Choroid plexus epithelial cell (primary cell): ENCODE measurements around the gene FZR1.

ENCODE experiments used
- DNase-seq: peaks from one replicate; pipeline ENCODE4 v3.0.0-alpha.2; 2010; ENCODE audit warnings: low read depth
- H3K4me3 ChIP-seq: 2 replicates; pipeline ENCODE4 v1.5.1; 2011; ENCODE audit warnings: low read depth, mild to moderate bottlenecking, control low read depth, low read length, moderate library complexity
- TF ChIP-seq, protein P1 (sequence below): conservative IDR thresholded peaks from 2 replicates; pipeline ENCODE4 v1.5.1; 2011; ENCODE audit warnings: low read depth, mild to moderate bottlenecking, control low read depth, inconsistent platforms, low read length, moderate library complexity

The FZR1 gene

DNA sequence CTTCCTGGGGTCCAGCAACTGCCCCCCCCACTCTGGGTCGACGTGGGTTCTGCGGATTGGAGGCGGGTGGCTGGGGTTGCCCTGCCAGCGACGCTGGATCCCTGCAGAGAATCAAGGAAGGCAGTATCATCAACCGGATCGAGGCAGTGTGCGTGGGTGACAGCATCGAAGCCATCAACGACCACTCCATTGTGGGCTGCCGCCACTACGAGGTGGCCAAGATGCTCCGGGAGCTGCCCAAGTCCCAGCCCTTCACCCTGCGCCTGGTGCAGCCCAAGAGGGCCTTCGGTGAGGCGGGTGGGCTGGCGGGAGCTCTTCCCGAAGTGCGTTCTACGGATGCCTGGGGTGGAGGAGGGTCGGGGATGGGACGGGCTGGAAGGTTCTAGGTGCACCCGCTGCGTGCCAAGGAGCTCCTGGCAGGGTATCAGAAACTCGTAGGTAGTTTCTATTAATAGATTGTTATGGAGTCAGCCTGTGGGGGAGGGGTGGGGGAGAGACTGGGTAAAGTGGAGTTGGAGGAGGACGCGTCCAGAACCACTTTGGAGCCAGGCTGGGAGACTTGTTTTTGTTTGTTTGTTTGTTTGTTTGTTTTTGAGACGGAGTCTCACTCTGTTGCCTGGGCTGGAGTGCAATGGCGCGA is 80.7 kb downstream of the FZR1 start:
- TF ChIP-seq, protein P1, sequence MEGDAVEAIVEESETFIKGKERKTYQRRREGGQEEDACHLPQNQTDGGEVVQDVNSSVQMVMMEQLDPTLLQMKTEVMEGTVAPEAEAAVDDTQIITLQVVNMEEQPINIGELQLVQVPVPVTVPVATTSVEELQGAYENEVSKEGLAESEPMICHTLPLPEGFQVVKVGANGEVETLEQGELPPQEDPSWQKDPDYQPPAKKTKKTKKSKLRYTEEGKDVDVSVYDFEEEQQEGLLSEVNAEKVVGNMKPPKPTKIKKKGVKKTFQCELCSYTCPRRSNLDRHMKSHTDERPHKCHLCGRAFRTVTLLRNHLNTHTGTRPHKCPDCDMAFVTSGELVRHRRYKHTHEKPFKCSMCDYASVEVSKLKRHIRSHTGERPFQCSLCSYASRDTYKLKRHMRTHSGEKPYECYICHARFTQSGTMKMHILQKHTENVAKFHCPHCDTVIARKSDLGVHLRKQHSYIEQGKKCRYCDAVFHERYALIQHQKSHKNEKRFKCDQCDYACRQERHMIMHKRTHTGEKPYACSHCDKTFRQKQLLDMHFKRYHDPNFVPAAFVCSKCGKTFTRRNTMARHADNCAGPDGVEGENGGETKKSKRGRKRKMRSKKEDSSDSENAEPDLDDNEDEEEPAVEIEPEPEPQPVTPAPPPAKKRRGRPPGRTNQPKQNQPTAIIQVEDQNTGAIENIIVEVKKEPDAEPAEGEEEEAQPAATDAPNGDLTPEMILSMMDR, result no peak
- DNase-seq, result no peak
- no peak overlapping the region for H3K4me3 ChIP-seq
